H9 (cell line): ENCODE data around the gene CRTAP. TPM values are rescaled to one million over a fixed set of nuclear protein-coding genes. Genes with fewer than 3 reads are reported as not detected.

ENCODE experiments used
- DNase-seq: peaks from one replicate; pipeline ENCODE4 v3.0.0-alpha.2; 2017
- H2AFZ ChIP-seq: one replicate; pipeline ENCODE4 v1.6.1; 2013; ENCODE audit warnings: mild to moderate bottlenecking, low read length, control low read depth, moderate library complexity
- H2AK5ac ChIP-seq: 2 replicates; pipeline ENCODE4 v1.6.1; 2013; ENCODE audit warnings: low read length, control low read depth, mixed read lengths; ENCODE audit not compliant: insufficient read length
- H2BK120ac ChIP-seq: one replicate; pipeline ENCODE4 v1.6.1; 2013; ENCODE audit warnings: low read depth, mild to moderate bottlenecking, low read length, control low read depth, inconsistent platforms; ENCODE audit not compliant: poor library complexity, severe bottlenecking
- H2BK12ac ChIP-seq: 2 replicates; pipeline ENCODE4 v1.6.1; 2013; ENCODE audit warnings: low read length, control low read depth, mixed read lengths, low read depth; ENCODE audit not compliant: insufficient read length
- H2BK15ac ChIP-seq: 2 replicates; pipeline ENCODE4 v1.6.1; 2013; ENCODE audit warnings: low read depth, low read length, control low read depth
- H2BK20ac ChIP-seq: one replicate; pipeline ENCODE4 v1.6.1; 2013; ENCODE audit warnings: low read depth, mild to moderate bottlenecking, low read length, control low read depth, inconsistent platforms; ENCODE audit not compliant: poor library complexity, severe bottlenecking
- H2BK5ac ChIP-seq: 2 replicates; pipeline ENCODE4 v1.6.1; 2013; ENCODE audit warnings: low read length, control low read depth, mixed read lengths; ENCODE audit not compliant: insufficient read length
- H3K14ac ChIP-seq: 2 replicates; pipeline ENCODE4 v1.6.1; 2013; ENCODE audit warnings: low read length, control low read depth; ENCODE audit not compliant: insufficient read depth
- H3K18ac ChIP-seq: 2 replicates; pipeline ENCODE4 v1.6.1; 2013; ENCODE audit warnings: low read depth, mild to moderate bottlenecking, mixed read lengths, low read length, control low read depth; ENCODE audit not compliant: insufficient read length
- H3K23ac ChIP-seq: 2 replicates; pipeline ENCODE4 v1.6.1; 2013; ENCODE audit warnings: low read length, control low read depth, mixed read lengths, low read depth; ENCODE audit not compliant: insufficient read length
- H3K23me2 ChIP-seq: 2 replicates; pipeline ENCODE4 v1.6.1; 2013; ENCODE audit warnings: low read depth, mild to moderate bottlenecking, mixed read lengths, low read length, control low read depth; ENCODE audit not compliant: insufficient read length, poor library complexity, severe bottlenecking
- H3K27ac ChIP-seq: 2 replicates; pipeline ENCODE4 v1.5.1; 2013; ENCODE audit warnings: low read length, control low read depth, mixed read lengths, low read depth; ENCODE audit not compliant: insufficient read length
- H3K27me3 ChIP-seq: 2 replicates; pipeline ENCODE4 v1.6.1; 2013; ENCODE audit warnings: low read length, control low read depth, inconsistent platforms; ENCODE audit not compliant: insufficient read depth
- H3K4ac ChIP-seq: 2 replicates; pipeline ENCODE4 v1.6.1; 2013; ENCODE audit warnings: low read depth, mild to moderate bottlenecking, control low read depth, inconsistent platforms, low read length, moderate library complexity
- H3K4me1 ChIP-seq: 2 replicates; pipeline ENCODE4 v1.6.1; 2013; ENCODE audit warnings: low read length, control low read depth, inconsistent platforms; ENCODE audit not compliant: insufficient read depth
- H3K4me2 ChIP-seq: 2 replicates; pipeline ENCODE4 v1.6.1; 2013; ENCODE audit warnings: low read length, control low read depth, mixed read lengths; ENCODE audit not compliant: insufficient read length, insufficient read depth
- H3K56ac ChIP-seq: 2 replicates; pipeline ENCODE4 v1.6.1; 2013; ENCODE audit warnings: low read depth, mild to moderate bottlenecking, mixed read lengths, low read length, control low read depth; ENCODE audit not compliant: insufficient read length
- H3K79me1 ChIP-seq: 2 replicates; pipeline ENCODE4 v1.6.1; 2013; ENCODE audit warnings: low read depth, mild to moderate bottlenecking, moderate library complexity, low read length, control low read depth, inconsistent platforms; ENCODE audit not compliant: insufficient read depth, poor library complexity, severe bottlenecking
- H3K79me2 ChIP-seq: 2 replicates; pipeline ENCODE4 v1.6.1; 2013; ENCODE audit warnings: low read length, control low read depth, inconsistent platforms; ENCODE audit not compliant: insufficient read depth
- H3K9ac ChIP-seq: 2 replicates; pipeline ENCODE4 v1.6.1; 2013; ENCODE audit warnings: low read length, control low read depth, mixed read lengths; ENCODE audit not compliant: insufficient read length; ENCODE audit errors: extremely low read depth
- H3K9me3 ChIP-seq: one replicate; pipeline ENCODE4 v1.6.1; 2013; ENCODE audit warnings: low read depth, low read length, inconsistent platforms; ENCODE audit not compliant: control insufficient read depth
- H3T11ph ChIP-seq: one replicate; pipeline ENCODE4 v1.6.1; 2013; ENCODE audit warnings: mild to moderate bottlenecking, low read length, control low read depth, inconsistent platforms
- H4K20me1 ChIP-seq: one replicate; pipeline ENCODE4 v1.6.1; 2013; ENCODE audit not compliant: control insufficient read depth, insufficient read length, insufficient read depth
- H4K5ac ChIP-seq: 2 replicates; pipeline ENCODE4 v1.6.1; 2013; ENCODE audit warnings: low read depth, mild to moderate bottlenecking, mixed read lengths, low read length, control low read depth; ENCODE audit not compliant: insufficient read length
- H4K8ac ChIP-seq: replicated peaks from 2 replicates; pipeline ENCODE4 v1.6.1; 2013; ENCODE audit warnings: low read length, control low read depth, mixed read lengths, low read depth; ENCODE audit not compliant: insufficient read length
- H4K91ac ChIP-seq: 2 replicates; pipeline ENCODE4 v1.6.1; 2013; ENCODE audit warnings: low read depth, mild to moderate bottlenecking, moderate library complexity, mixed read lengths, low read length, control low read depth; ENCODE audit not compliant: insufficient read length
- H3K27ac Mint-ChIP-seq, 3 experiments: 2 replicates in 2 of 3; 3 replicates in 1 of 3; pipeline ENCODE4 v1.8.0; 2020 to 2021; ENCODE audit warnings: mixed read lengths in 3 of 3, mild to moderate bottlenecking in 1 of 3, moderate library complexity in 1 of 3
- H3K27me3 Mint-ChIP-seq: 2 replicates; pipeline ENCODE4 v1.8.0; 2021; ENCODE audit warnings: low read depth, mild to moderate bottlenecking, moderate library complexity, mixed read lengths
- H3K36me3 Mint-ChIP-seq, 3 experiments: 2 replicates in 2 of 3; 3 replicates in 1 of 3; pipeline ENCODE4 v1.8.0; 2020 to 2021; ENCODE audit warnings: low read depth in 3 of 3, mixed read lengths in 3 of 3; ENCODE audit not compliant: insufficient read depth in 1 of 3
- H3K4me1 Mint-ChIP-seq, 2 experiments: 2 replicates each; pipeline ENCODE4 v1.8.0; 2020; ENCODE audit warnings: mixed read lengths in 2 of 2
- H3K4me3 Mint-ChIP-seq, 2 experiments: 2 replicates in 1 of 2; 3 replicates in 1 of 2; pipeline ENCODE4 v1.8.0; 2020 to 2021; ENCODE audit warnings: mild to moderate bottlenecking in 2 of 2, mixed read lengths in 2 of 2, moderate library complexity in 1 of 2
- H3K9me3 Mint-ChIP-seq, 2 experiments: 2 replicates in 1 of 2; 3 replicates in 1 of 2; pipeline ENCODE4 v1.8.0; 2020; ENCODE audit warnings: mild to moderate bottlenecking in 2 of 2, mixed read lengths in 2 of 2, moderate library complexity in 1 of 2
- WGBS: extraction: QIAGEN DNeasy Blood & Tissue Kit; methylation state at CpG from one replicate; pipeline ENCODE4 v1.1.7; 2013; ENCODE audit warnings: missing lambda C conversion rate, low lambda C conversion rate, mixed read lengths; ENCODE audit not compliant: insufficient read length; ENCODE audit errors: extremely low coverage; 5-methylcytosine and 5-hydroxymethylcytosine counted together
- total RNA-seq: library from RNA; stranded (reverse); gene quantifications from 2 replicates; pipeline ENCODE4 v1.2.1, GENCODE V29; 2021
- TF ChIP-seq, protein P1 (sequence below): fragments of 200-600 bp; sonication (generic); conservative IDR thresholded peaks from 3 replicates; pipeline ENCODE4 v1.8.0; 2021; ENCODE audit warnings: antibody characterized with exemption, mild to moderate bottlenecking

The CRTAP gene
- total RNA-seq, 1 experiment from 2014 or later = 159 TPM

DNA sequence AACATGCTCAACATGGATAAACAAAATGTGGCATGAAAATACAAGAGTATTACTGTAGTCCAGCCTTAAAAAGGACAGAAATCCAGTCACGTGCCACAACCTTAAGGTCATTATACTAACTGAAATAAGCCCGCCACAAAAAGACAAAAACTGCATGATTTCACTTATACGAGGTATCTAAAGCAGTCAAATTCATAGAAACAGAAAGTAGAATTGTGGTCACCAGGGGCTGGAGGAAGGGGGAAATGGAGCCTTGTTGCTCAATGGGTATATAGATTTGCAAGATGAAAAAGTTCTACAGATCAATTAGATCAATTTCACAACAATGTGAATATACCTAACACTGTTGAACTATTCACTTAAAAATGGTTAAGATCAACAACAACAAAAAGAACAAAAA, 24.3 kb upstream of the CRTAP start:
- Histone ChIP-seq H3K23me2 (no peaks in the 10 kb centered on the region), H3K14ac (no peak overlapping the region), H3K4me2 (no peak overlapping the region), H3K27ac (no peak overlapping the region), H4K20me1 (no peaks in the 10 kb centered on the region), H4K5ac (no peak overlapping the region), H2BK15ac (no peak overlapping the region), H4K8ac (no peak overlapping the region), H3K79me1 (peaks cover 13% of the 10 kb centered on the region), H3K4me1 (no peaks in the 10 kb centered on the region; the same call in 1 of the 2 replicates), H3K9me3 (no peaks in the 10 kb centered on the region), H3K18ac (no peak overlapping the region), H3K23ac (no peak overlapping the region), H3K56ac (no peak overlapping the region), H2BK12ac (no peak overlapping the region), H2BK120ac (no peak overlapping the region), H4K91ac (no peak overlapping the region), H2AK5ac (no peak overlapping the region), H3K27me3 (no peaks in the 10 kb centered on the region; the same call in 1 of the 2 replicates), H2BK5ac (no peak overlapping the region), H2AFZ (no peak overlapping the region), H3K9ac (no peak overlapping the region), H2BK20ac (no peak overlapping the region), H3K4ac (no peak overlapping the region), H3T11ph (no peak overlapping the region), H3K79me2 (peaks cover 9% of the 10 kb centered on the region; the same call in 1 of the 2 replicates)
- no peaks in the 10 kb centered on the region for H3K27me3 Mint-ChIP-seq
- WGBS = no CpG with 5 or more reads among the region's 3 CpGs
- no peak for DNase-seq
- H3K9me3 Mint-ChIP-seq = no peaks in the 10 kb centered on the region
- H3K4me3 Mint-ChIP-seq = no peak overlapping the region
- H3K36me3 Mint-ChIP-seq = peaks cover 15 to 23% (median 17%) of the 10 kb centered on the region in 3 experiments; a peak in 6 of 7 replicates
- TF ChIP-seq, protein P1, sequence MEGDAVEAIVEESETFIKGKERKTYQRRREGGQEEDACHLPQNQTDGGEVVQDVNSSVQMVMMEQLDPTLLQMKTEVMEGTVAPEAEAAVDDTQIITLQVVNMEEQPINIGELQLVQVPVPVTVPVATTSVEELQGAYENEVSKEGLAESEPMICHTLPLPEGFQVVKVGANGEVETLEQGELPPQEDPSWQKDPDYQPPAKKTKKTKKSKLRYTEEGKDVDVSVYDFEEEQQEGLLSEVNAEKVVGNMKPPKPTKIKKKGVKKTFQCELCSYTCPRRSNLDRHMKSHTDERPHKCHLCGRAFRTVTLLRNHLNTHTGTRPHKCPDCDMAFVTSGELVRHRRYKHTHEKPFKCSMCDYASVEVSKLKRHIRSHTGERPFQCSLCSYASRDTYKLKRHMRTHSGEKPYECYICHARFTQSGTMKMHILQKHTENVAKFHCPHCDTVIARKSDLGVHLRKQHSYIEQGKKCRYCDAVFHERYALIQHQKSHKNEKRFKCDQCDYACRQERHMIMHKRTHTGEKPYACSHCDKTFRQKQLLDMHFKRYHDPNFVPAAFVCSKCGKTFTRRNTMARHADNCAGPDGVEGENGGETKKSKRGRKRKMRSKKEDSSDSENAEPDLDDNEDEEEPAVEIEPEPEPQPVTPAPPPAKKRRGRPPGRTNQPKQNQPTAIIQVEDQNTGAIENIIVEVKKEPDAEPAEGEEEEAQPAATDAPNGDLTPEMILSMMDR = no peak
- H3K27ac Mint-ChIP-seq = no peak overlapping the region
- H3K4me1 Mint-ChIP-seq = no peaks in the 10 kb centered on the region
